ENCODE results near the gene ANO2.
"Not testable (repeated sequence)": the region's sequence is repeated elsewhere in the genome, so short reads cannot be mapped to it uniquely, and the experiment has no call there.

Gene ANO2

DNA sequence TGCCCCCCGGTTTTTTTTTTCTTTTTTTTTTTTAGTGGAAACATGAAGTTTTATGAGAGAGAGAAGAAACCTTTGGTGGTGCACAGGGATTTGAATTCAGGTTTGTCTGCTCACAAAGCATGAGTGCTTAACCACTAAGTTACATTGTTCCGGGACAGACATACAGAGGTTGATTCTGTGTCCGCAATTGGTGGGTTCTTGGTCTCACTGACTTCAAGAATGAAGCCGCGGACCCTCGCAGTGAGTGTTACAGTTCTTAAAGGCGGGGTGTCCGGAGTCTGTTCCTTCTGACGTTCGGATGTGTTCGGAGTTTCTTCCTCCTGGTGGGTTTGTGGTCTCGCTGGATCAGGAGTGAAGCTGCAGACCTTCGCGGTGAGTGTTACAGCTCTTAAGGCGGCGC, 57.2 kb downstream of the ANO2 start:
- not testable (repeated sequence) for DNase-seq (ENCODE audit: low read depth, low spot score)

GRCh38 chr12:5884866-5885265, 60.2 kb downstream of the ANO2 start:
- DNase-seq (ENCODE audit: low read depth, low spot score) = no peak

GRCh38 chr12:5884285-5884684, 60.8 kb downstream of the ANO2 start:
- no peak for DNase-seq (ENCODE audit: low read depth, low spot score)

DNA sequence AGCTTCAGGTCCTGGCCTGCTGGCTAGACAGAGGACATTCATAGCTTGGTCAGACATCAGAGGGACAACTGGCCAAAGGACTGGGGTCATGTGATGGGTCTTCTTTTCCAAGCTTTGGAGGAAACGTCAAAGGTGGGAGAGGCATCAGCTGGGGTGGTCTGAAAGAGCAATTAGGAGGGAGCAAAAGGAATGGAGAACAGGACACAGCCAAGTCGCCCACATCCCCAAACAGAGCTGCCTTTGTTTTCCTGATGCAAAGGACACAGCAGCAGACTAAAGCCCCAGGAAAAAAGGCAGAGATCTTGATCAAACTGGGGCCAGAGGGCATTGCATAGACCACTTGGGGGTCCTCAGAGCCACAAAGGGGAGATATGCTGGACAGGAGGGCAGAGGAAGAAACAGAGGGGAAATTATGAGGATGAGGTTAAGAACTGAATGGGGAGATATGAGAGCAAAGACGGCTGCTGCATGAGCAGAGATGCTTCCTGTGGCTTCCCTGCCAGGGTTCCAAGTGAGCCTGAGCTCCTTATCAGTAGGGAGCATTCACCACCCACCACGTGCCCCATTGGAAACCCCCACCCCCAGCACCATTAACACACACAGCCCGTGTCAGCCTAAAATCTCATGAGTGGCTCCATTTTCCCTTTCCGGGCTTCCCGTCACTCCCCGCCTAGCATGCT, 62.4 kb downstream of the ANO2 start:
- no peak for DNase-seq (ENCODE audit: low read depth, low spot score)

GRCh38 chr12:5881666-5882065, 63.4 kb downstream of the ANO2 start:
- DNase-seq (ENCODE audit: low read depth, low spot score) = no peak

DNA sequence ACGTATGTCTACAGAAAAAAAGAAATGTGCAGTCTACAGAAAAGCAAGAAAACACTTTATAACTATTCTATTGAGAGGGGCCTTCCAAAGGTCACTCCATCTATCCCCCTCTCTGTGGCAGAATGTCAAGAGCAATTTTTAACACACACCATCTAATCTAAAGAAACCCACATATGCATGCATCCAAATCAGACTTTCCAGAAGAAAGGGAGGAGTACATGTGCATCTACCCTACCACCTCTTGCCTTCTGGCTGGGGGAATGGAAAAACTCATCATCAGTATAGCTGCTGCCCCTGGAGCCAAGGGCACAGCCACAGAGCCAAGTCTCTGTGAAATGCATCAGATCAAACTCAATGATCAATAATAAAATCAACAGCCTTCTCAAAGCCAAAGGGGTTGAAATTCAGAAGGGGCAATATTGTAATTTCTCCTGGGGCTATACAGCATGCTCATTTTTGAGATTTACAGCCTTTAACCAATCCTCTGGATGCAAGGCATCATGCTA, 63.9 kb downstream of the ANO2 start:
- DNase-seq (ENCODE audit: low read depth, low spot score) = no peak

DNA sequence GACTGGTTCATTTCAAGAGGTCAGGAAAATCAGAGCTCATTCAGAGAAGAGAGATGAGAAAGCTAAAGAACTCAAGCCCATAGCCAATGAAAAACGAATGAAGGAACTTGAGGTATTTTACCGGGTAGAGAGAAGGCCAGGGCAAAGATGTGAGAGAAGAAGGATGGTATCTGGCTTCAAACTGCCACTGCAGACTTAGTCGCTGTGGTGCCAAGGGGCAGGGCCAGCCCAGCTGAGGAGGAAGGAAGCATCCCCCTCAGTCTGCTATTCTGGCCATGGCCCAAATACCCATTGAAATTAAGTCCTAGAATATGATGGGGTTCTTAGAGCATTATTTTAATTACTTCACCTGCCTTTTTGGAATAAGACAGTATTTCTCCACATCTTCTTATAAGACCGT, 69.2 kb downstream of the ANO2 start:
- DNase-seq (ENCODE audit: low read depth, low spot score) = no peak

- no peak for DNase-seq (ENCODE audit: low read depth, low spot score)
Observed at GRCh38 chr12:5874514-5874913, 70.5 kb downstream of the ANO2 start.

GRCh38 chr12:5873281-5873919, 71.7 kb downstream of the ANO2 start:
- no peak for DNase-seq (ENCODE audit: low read depth, low spot score)

- no peak for DNase-seq (ENCODE audit: low read depth, low spot score)
Observed at GRCh38 chr12:5872745-5873144, 72.3 kb downstream of the ANO2 start.

DNA sequence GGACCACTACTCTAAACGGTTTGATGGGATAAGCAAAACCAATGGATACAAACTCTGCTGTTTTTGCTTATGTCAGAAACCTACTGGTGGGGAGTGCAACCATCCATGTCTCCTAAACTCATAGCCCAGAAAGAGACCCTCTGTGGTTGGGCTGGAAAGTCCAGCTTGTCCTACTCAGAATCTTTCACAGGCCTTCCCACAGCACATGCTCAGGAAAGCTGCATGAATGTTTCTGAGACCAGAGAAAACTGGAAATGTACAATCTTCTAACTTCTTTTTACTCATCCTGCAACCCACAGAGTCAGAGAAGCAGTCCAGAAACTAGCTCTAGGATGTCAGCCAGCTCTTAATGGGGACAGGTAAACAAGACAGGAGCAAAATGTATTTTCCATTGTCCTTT, 73.3 kb downstream of the ANO2 start:
- DNase-seq (ENCODE audit: low read depth, low spot score) = no peak

DNA sequence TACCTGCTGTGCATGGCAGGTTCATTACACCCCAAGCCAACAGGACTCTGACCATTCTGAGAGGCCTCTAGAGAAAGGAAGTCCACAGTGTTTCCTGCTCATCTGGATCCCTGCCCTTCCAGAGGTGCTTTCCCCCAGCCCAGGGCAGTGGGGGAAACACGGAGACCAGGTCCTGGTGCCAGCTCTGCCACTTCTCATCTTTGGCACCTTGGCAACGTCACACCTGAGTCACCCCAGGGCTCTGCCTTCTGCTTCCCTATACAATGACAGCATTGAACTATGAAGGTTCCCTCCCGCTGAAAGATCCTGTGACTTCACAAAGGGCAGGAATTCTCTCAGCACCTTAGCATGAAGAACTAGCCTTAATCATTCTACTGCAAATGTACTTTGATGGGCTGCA, 74.9 kb downstream of the ANO2 start:
- DNase-seq (ENCODE audit: low read depth, low spot score) = no peak

DNA sequence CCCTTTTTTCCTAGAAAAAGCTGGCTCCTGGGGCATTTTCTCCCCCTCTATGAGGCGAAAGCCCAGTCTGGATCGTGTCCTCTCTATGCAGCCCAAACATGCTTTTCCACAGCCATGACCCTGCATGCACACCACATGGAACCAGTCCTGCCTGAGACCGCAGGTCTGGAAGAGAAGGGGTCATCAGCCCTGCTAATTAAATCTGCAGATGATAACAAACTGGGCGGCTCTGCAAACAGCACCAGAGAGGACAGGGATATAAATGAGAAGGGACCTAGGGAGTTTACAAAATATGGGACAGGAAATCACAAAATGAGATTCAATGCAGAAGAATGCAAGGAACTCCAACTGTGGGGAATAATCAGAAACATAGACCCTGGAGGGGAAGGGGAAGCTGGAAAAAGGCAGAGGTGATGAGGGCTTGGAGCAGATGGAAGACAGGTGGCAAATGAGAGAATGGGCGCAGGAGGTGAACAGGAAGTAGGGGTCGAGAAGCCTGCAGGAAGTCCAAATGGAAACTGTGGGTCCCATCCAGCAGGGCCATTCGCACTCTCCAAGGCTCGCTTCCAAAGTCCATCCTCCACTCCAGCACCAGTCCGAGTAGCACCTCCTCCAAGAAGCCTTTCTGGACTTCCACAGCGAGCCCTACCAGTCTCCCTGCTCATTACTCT, 76.3 kb downstream of the ANO2 start:
- no peak for DNase-seq (ENCODE audit: low read depth, low spot score)

DNA sequence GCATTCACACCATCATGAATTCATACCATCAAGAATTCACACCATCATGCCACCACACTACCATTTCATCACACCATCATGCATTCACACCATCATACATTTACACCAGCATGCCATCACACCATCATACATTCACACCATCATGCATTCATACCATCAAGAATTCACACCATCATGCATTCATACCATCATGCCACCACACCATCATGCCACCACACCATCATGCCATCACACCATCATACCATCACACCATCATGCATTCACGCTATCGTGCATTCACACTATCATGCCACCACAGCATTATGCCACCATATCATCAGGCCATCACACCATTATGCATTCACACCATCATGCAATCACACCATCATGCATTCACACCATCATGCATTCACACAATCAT, 79.7 kb downstream of the ANO2 start:
- no peak for DNase-seq (ENCODE audit: low read depth, low spot score)

DNA sequence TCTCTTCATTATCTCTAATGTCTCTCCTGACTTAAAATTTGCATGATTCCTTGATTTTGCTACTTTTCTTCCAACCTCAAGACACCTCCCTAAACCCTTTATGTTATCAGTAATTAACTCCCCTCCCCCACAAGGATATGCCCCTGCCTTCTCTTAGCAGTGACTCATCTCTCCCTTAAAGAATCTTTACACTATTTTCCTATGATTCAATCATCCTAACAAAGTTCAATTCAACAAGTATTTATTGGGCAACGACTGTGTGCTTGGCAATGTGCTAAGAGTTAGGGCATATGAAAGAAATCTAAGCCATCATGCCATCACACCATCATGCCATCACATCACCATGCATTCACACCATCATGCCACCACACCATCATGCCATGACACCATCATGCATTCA, 80.1 kb downstream of the ANO2 start:
- no peak for DNase-seq (ENCODE audit: low read depth, low spot score)

DNA sequence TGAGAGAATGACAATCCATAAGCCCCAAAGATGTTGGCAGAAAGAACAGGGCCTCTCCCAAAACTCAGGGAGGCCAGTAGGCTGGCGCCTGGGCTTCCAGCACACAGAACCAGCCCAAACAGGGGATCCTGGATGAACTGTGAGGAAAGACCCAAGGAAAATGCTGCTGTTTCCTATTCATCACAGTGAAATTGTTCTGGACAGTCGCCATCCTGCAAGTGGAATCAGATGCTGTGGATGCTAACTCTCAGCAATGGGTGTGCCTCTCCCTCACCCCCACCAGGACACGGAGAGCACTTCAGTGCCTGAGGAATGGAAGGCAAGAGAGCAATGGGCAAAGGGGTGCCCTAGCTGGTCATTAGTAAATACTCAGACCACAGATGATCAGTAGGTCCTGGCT, 80.8 kb downstream of the ANO2 start:
- DNase-seq (ENCODE audit: low read depth, low spot score) = no peak

DNA sequence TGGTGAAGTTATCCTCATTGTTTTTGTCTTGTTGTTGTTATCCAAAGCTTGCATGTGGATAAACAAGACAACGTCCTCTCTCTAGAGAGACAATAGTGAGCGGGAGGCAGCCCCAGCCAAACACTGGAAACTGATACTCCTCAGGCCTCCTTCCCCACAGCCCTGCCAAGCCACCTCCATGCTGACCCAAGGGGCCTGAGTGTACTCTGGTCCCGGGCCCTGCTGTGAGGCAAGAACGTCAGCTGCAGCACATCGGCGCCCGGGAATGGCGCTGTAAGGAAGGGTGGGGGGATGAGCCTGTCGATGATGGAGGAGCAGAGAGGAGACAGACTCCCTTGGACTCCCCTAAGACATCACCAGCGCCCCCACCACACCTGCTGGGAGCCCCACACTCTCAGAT, 83.6 kb downstream of the ANO2 start:
- DNase-seq (ENCODE audit: low read depth, low spot score) = no peak

GRCh38 chr12:5856692-5857091, 88.4 kb downstream of the ANO2 start:
- DNase-seq (ENCODE audit: low read depth, low spot score) = no peak

GRCh38 chr12:5846950-5847349, 98.1 kb downstream of the ANO2 start:
- no peak for DNase-seq (ENCODE audit: low read depth, low spot score)

- no peak for DNase-seq (ENCODE audit: low read depth, low spot score)
Observed at GRCh38 chr12:5840944-5841343, 104.1 kb downstream of the ANO2 start.

GRCh38 chr12:5830111-5830510, 114.9 kb downstream of the ANO2 start:
- DNase-seq (ENCODE audit: low read depth, low spot score) = no peak

DNA sequence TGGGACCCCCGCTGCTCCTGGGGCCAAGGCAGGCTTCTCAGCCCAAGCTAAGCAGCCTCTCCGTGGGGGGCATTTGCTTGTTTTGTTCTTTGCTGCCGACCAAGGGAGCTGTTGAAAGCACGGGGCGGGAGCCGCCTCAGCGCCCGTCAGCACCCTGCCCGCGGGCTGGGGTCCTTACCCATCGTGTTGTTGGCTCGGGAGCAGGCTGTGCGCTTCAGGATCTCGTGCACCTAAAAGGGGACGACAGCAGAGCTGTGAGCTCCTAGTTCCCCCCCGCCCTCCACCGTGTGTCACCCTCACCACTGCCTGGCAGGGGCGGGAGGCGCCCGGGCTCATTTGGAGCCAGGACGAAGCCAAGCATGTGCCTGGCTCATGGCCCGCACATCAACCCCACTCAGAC, 117.5 kb downstream of the ANO2 start:
- DNase-seq (ENCODE audit: low read depth, low spot score) = no peak

- DNase-seq (ENCODE audit: low read depth, low spot score) = not testable (repeated sequence)
Observed at GRCh38 chr12:5825761-5826160, 119.3 kb downstream of the ANO2 start.

All from brain pericyte (primary cell).